Loucy (cell line): ENCODE results near the gene GPBAR1.

Experiments
- EZH2phosphoT487 ChIP-seq: fragments of 200-600 bp; IDR thresholded peaks from 2 replicates; pipeline ENCODE4 v1.6.1; 2018; ENCODE audit warnings: antibody characterized with exemption, mild to moderate bottlenecking, moderate library complexity, borderline replicate concordance
- TF ChIP-seq, protein P1 (sequence below): fragments of 200-600 bp; sonication (generic); conservative IDR thresholded peaks from 2 replicates; pipeline ENCODE4 v1.5.1; 2014; ENCODE audit warnings: mild to moderate bottlenecking, antibody characterized with exemption, low read length

DNA sequence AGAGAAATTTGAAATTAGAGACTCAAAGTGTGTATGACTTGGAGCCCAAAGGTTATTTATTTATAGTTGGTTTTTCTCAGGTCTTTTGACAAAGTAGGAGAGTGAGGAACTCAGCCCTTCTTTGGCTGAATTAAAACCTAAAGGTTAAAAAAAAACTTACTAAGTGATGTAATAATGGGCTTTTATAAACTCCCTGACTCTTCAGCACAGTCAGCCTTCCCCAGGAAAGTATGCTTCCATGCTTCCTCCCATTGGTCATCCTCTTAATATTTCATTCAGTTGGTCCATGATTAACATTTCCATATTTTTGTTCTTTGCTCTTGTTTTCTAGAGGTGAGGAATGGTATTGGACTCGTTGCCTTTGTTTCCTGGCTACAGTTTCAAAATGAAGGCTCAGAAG is 36.6 kb upstream of the GPBAR1 start:
- TF ChIP-seq EZH2phosphoT487, result no peak
- TF ChIP-seq, protein P1, sequence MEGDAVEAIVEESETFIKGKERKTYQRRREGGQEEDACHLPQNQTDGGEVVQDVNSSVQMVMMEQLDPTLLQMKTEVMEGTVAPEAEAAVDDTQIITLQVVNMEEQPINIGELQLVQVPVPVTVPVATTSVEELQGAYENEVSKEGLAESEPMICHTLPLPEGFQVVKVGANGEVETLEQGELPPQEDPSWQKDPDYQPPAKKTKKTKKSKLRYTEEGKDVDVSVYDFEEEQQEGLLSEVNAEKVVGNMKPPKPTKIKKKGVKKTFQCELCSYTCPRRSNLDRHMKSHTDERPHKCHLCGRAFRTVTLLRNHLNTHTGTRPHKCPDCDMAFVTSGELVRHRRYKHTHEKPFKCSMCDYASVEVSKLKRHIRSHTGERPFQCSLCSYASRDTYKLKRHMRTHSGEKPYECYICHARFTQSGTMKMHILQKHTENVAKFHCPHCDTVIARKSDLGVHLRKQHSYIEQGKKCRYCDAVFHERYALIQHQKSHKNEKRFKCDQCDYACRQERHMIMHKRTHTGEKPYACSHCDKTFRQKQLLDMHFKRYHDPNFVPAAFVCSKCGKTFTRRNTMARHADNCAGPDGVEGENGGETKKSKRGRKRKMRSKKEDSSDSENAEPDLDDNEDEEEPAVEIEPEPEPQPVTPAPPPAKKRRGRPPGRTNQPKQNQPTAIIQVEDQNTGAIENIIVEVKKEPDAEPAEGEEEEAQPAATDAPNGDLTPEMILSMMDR, result no peak
